ENCODE results near the gene YDJC. TPM values are rescaled to one million over a fixed set of nuclear protein-coding genes. Genes with fewer than 3 reads are reported as not detected.

YDJC gene
- total and polyA plus RNA-seq, 2 of the 4 experiments (the other 2 are of a cell fraction): 8.1 to 23.6 TPM

GRCh38 chr22:21666786-21667185 is 37.0 kb upstream of the YDJC start:
- in situ Hi-C loops (cut with MboI; ENCODE audit: low sequenced_read_pairs): no loop called here
- H3K9me3 ChIP-seq (ENCODE audit: control insufficient read depth, insufficient read depth, low read length): no peaks in the 10 kb centered on the region
- peak overlapping the region; percentile 7; the same call in 1 of the 2 replicates for H4K5ac ChIP-seq (ENCODE audit: low read depth, low read length)
- no peak overlapping the region for H2BK5ac ChIP-seq (ENCODE audit: low read depth, low read length, poor library complexity, severe bottlenecking)
- H2AFZ ChIP-seq (replicated peaks; ENCODE audit: low read length, poor library complexity): no peak overlapping the region
- H3K9me1 ChIP-seq (ENCODE audit: insufficient read depth, low read length): peaks cover 7% of the 10 kb centered on the region
- no peak overlapping the region for H3K4ac ChIP-seq (ENCODE audit: low read depth, low read length)
- peak overlapping the region; percentile 21 for H3K4me3 ChIP-seq (ENCODE audit: insufficient read depth, low read depth, low read length)
- dilution Hi-C loops (cut with HindIII; ENCODE audit: low sequenced_read_pairs, unreplicated experiment): no loop called here
- no peak overlapping the region for H3K56ac ChIP-seq (ENCODE audit: extremely low read depth, insufficient read depth, low read length)
- H4K91ac ChIP-seq (ENCODE audit: insufficient read depth, low read depth, low read length): no peak overlapping the region
- no peak overlapping the region for H2BK120ac ChIP-seq (ENCODE audit: low read depth, low read length)
- H4K20me1 ChIP-seq (ENCODE audit: insufficient read depth, low read length): no peaks in the 10 kb centered on the region; the same call in none of the 2 replicates
- intact Hi-C loops (cut with micrococcal nuclease): loop anchor here (5.0 kb wide), 1 partner anchor 271 kb away; no protein-coding TSS in a partner anchor
- no peak overlapping the region for H3K18ac ChIP-seq (ENCODE audit: low read depth, low read length)
- H4K8ac ChIP-seq (ENCODE audit: low read depth in 2 of 2, low read length in 2 of 2): peak overlapping the region in 1 of 2 experiments; percentile 24; a peak in 2 of 4 replicates
- H3K14ac ChIP-seq (replicated peaks; ENCODE audit: low read depth, low read length): no peak overlapping the region
- 46% methylated on average over 12 of the region's 16 CpGs; no CpG with 5 or more reads in 1 of the 2 experiments for WGBS, 2 experiments (ENCODE audit: extremely low coverage in 2 of 2, insufficient read length in 1 of 2)
- no peak overlapping the region for H3K27ac ChIP-seq (ENCODE audit: insufficient read depth, low read length)
- no peak overlapping the region for H2AK5ac ChIP-seq (ENCODE audit: low read depth, low read length)
- peaks cover 2% of the 10 kb centered on the region for H3K4me1 ChIP-seq (ENCODE audit: control insufficient read depth, insufficient read depth, low read length)
- ATAC-seq (ENCODE audit: low read depth) (no peak), DNase-seq (no peak)
- no peak overlapping the region for H2BK20ac ChIP-seq (ENCODE audit: low read depth, low read length)
- peaks cover 23 to 39% of the 10 kb centered on the region in 2 experiments for H3K79me1 ChIP-seq (ENCODE audit: low read depth in 1 of 2, low read length in 2 of 2)
- no peak overlapping the region; the same call in 1 of the 2 replicates for H3K9ac ChIP-seq (ENCODE audit: low read depth, low read length)
- no peak overlapping the region for H3K23ac ChIP-seq (ENCODE audit: low read depth, low read length)
- H3K36me3 ChIP-seq (ENCODE audit: control insufficient read depth, insufficient read depth, low read length): peaks cover 8% of the 10 kb centered on the region
- POLR2A ChIA-PET (ENCODE audit: unreplicated experiment): no interaction called here
- CTCF ChIA-PET: interaction anchor here (2.2 kb wide), 1 partner anchor 20 kb away, joined by 6 read pairs; no protein-coding TSS in a partner anchor
- BruUV-seq (replicated peaks): no TSS peak
- H2AK9ac ChIP-seq (replicated peaks; ENCODE audit: low read depth, low read length, poor library complexity): no peak overlapping the region
- no peaks in the 10 kb centered on the region for H3K27me3 ChIP-seq (ENCODE audit: control insufficient read depth, insufficient read depth, low read length)
- H3K4me2 ChIP-seq (ENCODE audit: low read depth, low read length): peak overlapping the region; percentile 83
- H2BK15ac ChIP-seq (ENCODE audit: low read depth, low read length): no peak overlapping the region
- no peak for TF ChIP-seq BHLHE40 (IDR thresholded peaks at IDR 0.05; ENCODE audit: low read depth, low read length)

Data from IMR-90 (cell line).